DMS114 treated with DMSO at 0.1 percent for 48 hours (cell line): ENCODE results near the gene CMC4.

Source experiments
- DNase-seq: peaks from one replicate; lab custom pipeline; 2025; ENCODE audit not compliant: unreplicated experiment; lab: John Stamatoyannopoulos, UW

Gene CMC4, protein sequence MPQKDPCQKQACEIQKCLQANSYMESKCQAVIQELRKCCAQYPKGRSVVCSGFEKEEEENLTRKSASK

DNA sequence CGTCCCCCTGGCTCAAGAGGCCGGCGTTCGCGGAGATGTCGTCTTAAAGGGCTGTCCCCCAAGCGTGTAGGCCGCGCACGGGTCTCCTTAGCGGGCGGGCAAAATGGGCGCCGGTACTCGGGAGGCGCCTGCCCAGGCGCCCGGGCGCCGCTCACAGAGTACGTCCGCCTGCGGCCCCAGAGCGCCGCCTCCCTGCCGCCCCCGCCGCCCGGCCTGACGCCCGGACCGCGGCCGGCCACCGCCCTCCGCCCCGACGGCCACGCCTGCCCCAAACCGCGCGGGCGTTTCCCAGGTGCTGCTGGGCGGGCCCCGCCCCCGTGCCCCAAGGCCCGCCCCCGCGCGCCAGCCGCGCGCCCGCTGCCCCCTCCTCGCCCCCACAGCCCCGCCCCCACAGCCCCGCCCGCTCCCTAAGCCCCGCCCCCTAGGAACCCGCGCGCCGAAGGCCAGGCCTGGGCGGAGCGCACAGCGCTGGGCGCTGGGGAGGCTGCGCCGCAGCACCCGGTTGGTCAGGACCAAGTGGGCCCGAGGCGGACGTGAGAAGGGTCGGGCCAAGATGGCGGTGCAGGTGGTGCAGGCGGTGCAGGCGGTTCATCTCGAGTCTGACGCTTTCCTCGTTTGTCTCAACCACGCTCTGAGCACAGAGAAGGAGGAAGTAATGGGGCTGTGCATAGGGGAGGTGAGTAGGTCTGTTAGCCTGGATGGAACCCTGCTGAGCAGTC, at the start of gene CMC4, which contains the start of the genes BRCC3 and MTCP1:
Gene CMC4 (minus strand): TSS at position 162 of the 719 bp plus-strand sequence. CDS start 7,113 bp downstream, outside the sequence.
Gene BRCC3 (plus strand): TSS at position 534 of the 719 bp plus-strand sequence. CDS start 20 bp downstream, at position 554.
Gene MTCP1 (minus strand): TSS at position 162 of the 719 bp plus-strand sequence. CDS start 5,126 bp downstream, outside the sequence.
- peak; percentile 38 for DNase-seq

DNA sequence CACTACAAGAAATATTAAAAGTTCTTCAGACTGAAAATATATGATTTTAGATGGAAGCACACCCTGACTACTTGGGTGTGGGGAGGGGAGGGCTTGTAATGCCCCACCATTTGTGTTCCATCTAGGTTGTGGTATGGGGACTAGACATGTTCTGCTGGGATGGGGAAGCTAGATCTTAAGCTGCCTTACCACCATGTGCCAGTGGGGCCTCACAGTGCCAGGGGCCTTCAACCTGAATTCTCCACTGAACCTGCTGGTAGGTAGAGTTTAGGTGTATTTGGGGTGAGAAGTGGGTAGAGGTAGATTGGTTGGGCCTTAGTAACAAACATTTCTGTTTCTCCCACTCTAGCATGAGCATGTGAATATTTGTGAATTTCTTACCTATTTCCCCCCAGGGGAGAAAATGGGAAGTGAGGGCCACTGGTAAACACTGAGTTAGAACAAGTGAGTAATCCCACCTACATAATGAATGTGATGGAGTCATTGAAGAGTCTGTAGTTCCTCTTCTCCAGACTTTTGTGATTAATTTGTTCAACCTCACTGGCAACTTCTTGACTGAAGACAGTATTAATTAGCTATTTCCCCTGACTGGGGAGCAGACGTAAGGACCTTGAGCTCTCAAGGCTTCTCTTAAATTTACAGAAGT, 44.4 kb upstream of the CMC4 start:
- no peak for DNase-seq

DNA sequence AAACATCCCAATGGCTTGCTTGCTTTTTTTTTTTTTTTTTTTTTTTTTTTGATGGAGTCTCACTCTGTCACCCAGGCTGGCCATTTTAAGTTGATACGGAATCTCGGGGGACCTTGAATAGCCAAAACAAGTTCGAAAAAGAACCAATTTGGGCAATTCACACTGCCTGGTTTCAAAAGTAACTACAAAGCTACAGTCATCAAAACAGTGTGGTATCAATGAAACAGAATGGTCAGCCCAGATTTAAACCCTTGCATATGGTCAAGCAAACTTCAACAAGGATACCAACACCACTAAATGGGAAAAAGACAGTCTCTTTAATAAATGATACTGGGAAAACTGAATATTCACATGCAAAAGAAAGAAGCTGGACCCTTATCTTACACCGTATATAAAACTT, 42.2 kb upstream of the CMC4 start:
- DNase-seq = no peak

DNA sequence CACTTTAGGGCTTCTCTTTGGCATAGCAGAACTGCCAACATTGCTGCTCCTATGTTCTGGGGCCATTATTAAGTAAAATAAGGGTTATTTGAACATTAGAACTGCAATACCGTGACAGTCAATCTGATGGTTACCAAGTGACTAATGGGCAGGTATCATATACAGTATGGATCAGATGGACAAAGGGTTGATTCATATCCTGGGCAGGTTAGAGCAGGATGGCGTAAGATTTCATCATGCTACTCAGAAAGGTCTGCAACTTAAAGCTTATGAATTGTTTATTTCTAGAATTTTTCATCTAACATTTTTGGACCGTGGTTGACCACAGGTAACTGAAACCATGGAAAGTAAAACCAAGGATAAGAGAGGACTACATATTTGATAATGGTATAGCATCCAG, 41.2 kb upstream of the CMC4 start:
- DNase-seq = no peak

DNA sequence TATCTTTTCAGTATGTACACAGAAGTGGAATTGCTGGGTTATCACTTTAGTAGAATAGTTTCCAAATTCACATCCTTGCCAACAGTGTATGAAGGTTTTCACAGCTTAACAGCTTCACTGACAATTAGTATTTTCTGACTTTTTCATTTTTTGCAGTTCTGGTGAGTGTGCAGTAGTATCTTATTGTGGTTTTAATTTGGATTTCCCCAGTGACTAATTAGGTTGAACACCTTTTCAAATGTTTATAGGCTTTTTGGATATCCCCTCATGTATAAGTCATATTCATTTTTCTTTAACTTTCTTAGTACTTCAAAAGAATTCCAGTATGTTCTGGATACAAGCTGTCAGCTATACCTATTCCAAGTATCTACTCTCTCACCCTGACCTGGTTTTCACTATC, 37.5 kb upstream of the CMC4 start:
- no peak for DNase-seq

DNA sequence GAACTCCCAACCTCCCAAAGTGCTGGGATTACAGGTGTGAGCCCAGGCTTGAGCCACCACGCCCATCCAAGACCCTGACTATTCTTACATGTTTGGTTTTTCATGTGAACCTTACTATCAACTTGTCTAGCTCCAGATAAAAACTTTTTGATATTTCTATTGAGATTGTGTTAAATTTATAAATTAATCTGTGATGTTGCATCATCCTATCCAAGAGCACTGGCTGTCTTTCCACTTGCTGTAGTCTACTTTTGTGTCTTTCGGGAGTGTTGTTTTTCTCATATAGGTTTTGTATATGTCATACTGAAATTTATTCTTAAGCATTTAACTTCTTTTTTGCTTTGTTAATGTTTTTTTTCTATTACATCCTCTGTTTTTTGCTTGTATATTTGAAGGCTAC, 35.0 kb upstream of the CMC4 start:
- no peak for DNase-seq

DNA sequence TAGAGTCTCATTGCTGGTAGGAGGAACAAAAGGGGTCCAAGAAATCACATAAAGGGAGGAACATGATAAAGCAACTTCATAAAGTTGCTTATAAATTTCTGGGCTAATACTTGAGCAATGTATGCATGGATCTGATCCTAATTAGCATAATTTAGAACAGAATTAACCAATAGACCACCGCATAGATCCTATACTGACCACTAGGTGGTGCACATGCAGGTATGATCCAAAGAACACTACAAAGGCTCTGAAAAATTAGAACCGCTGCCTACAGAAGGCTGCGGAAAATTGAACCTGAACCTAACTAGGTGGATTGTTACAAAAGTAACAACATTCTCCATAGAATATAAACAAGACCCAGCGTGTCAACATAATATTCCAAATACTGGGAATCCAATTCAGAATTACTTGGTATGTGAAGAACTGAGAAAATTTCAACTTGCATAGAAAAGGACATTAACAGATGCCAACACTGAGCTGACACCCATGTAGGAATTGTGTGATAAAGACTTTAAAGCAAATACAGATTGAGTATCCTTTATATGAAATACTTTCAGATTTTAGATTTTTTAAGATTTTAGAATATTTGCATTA, 23.6 kb upstream of the CMC4 start:
- no peak for DNase-seq

DNA sequence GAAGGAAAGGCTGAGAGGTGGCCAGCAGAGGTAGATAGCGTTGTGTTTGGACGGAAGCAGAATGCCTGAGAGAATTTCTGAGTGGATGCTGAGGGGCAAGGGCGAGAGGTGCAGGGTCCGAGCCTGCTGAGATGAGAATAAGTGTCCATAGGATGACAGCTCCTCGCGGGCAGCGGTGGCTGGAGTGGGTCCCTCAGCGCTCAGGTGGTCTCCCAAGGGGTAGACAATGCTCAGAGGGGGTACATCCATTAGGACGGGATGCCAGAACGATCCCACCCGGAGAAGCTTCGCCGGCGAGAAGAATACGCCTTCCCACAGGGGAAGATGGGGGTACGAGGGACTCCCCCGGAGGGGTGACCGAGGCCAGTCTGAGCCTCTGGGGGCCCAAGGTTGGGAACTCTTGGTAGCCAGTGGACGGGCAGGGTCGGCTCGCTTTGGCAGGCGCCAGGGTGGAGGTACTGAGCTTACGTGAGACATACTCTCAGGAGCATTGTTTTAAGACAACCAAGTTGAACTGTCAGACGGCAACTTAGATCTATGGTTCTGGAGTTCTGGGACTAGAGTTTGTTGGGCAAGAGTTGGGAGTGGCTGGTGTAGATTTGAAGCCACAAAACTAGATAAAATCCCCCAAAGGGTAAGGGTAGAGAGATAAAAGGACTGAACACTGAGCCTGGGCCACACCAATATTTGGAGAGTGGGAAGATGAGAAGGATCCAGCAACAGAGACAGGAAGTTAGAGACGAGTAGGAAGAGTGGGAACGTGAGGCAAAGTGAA, 16.2 kb upstream of the CMC4 start:
- DNase-seq = no peak

DNA sequence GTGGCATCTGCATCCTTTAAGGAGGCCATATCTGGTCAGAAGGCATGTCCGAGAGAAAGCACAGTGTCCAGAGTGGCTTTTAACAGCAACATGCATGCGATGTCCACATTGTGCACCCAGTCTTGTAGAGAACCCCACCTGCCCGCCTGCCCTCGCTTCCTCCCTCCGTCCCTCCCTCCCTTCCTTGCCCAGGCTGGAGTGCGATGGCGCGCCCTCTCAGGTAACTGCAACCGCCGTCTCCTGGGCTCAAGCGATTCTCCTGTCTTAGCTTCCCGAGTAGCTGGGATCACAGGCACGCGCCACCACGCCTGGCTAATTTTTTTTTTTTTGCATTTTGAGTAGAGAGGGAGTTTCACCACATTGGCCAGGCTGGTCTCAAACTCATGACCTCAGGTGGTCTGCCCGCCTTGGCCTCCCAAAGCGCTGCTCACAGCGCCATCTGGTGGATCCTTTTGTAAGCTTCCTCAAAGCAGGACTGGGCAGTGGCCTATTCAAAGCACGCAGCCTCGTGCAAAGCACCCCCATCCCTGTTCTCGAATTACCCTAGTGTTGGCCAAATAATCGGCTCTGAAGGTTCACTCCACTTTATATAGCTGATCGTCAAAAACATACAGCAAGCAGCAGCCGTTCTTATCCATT, 15.4 kb upstream of the CMC4 start:
- DNase-seq = no peak

DNA sequence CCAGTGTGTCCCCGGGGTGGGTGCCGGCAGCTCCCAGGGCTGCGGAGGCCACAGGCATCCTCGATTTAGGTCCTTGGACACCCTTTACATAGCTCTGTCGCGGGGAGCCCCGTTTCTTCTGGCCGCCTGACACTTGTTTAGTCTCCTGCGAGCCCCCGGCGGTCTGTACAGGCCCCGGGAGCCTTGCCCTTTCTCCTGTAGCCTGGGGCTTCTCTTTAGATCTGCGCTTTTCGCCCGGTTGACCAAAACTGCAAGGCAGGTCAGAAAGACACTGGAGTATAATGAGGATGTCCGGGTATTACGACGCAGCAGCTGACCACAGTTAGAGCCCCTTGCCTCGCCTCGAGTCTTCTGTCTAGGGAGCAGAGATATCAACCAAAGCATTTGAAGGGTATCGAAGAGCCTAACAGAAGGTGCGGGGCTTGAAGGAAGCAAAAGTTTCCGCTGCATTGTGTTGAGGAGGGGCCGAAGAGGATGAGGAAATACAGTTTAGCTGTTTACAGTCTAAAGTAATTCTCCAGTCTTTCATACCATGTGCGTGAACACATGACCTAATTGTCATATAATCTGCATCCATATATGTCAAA, 851 bp upstream of the CMC4 start:
- DNase-seq = no peak

DNA sequence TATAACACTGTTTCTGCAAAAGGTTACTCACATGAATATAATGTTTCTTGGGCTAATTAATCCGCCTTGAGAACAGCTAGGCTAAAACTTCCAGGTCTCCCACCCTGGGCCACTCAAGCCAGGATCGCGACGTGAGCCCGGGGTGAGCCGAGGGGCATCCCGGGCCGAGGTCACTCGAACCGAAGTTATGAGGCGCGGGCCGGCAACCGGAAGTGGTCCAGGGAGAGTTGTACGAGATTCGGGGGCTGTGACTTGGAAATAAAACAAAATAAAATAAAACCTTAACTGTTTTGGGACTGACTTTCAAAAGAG, 317 bp downstream of the CMC4 start:
- no peak for DNase-seq

DNA sequence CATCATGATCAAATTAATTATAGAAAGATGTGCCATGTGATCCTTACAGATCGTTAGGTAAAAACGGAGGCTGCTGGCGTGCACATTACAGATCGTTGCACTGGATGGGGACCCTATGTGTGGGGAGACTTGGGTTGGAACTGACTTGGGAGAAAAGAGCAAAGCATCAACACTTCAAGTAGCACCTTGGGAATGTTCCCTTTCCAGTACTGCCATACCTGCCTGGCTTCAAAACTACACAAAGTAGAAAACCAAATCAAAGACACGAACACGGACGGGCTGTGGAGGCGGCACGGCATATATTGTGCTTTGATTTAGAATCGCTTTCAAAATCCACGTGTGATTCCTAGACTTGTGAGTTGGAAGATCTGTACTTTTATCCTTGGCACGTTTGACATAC, 898 bp downstream of the CMC4 start:
- DNase-seq = no peak

DNA sequence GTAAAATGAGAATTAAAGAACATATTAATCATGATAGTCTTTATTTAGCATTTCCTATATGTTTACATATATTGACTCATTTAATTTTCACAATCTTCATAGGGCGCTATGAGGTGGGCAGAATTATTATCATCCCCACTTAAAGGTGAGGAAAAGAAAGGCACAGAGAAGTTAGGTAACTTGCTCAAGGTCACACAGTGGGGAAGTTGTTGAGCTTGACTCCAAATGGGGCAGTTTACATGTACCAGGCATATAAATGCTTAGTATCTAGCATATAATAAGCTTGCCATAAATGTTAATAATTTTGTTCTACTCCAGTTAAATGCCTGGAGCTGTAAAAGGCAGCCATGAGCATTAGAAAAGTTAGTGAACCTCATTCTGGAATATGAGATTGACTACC, 1.5 kb downstream of the CMC4 start:
- no peak for DNase-seq

DNA sequence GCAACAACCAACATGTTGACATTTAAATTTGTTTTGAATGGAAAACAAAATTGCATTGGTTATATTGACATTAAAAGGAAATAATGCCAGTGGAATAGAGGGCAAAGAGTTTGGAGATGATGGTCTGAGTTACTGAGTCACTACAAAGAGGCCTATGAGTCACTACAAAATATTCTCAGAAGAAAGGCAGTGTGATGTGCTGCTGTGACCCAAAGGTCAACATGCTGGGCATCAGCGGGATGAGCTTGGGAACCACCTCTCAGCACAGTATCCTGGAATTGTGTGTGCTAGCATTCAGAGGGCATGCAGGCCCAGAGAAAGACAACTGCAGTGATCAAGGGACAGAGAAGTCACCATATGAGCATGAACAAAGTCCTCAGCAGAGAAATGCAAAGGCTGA, 2.8 kb downstream of the CMC4 start:
- DNase-seq = no peak

DNA sequence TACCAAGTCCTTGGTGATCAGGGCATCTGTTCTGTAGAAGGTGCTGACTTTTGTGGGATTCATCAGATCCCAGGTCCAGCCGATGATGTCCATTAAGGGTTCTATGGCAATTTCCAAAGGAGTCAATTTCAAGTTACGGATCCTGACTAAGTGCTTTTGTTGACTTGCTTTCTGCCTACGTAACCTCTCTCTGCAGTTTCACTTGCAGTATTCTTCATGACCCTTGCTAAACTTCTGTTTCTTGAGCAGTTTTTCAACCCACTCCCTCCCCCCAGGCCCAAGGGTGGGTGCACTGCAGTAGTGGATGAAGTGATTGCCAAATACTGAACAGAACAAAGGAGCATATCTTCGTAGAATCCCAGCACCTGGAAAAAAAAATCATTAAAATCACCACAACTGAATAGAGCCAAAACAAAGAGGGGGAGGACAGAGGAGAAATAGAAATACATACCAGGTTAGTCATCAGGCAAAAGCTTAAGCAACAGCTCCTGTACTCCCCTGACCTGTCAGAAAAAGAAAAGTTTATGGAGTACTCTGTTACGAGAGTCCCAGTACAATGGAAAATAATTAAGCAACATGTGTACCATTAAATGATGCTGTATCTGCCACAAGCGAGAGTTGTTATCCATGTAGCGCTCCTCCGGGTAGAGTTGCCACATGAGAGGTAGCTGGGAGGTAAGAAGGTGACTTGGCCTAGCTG, 5.8 kb downstream of the CMC4 start:
- no peak for DNase-seq

DNA sequence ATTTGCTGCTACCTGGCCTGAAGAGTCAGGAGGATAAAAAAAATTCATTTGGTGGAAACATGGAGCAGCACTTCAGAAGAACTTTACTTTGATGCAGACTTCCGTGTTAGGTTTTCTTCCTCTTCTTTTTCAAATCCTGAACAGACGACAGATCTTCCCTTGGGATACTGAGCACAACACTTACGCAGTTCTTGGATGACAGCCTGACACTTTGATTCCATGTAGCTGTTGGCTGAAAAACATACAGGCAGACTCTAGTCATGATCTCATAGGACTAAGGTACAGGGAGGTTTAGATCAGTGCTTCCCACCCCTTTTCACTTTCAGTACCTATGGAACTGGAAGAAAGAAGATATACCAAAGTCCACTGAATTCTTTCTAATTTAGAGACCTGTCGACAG, 9.2 kb downstream of the CMC4 start:
- DNase-seq = no peak

DNA sequence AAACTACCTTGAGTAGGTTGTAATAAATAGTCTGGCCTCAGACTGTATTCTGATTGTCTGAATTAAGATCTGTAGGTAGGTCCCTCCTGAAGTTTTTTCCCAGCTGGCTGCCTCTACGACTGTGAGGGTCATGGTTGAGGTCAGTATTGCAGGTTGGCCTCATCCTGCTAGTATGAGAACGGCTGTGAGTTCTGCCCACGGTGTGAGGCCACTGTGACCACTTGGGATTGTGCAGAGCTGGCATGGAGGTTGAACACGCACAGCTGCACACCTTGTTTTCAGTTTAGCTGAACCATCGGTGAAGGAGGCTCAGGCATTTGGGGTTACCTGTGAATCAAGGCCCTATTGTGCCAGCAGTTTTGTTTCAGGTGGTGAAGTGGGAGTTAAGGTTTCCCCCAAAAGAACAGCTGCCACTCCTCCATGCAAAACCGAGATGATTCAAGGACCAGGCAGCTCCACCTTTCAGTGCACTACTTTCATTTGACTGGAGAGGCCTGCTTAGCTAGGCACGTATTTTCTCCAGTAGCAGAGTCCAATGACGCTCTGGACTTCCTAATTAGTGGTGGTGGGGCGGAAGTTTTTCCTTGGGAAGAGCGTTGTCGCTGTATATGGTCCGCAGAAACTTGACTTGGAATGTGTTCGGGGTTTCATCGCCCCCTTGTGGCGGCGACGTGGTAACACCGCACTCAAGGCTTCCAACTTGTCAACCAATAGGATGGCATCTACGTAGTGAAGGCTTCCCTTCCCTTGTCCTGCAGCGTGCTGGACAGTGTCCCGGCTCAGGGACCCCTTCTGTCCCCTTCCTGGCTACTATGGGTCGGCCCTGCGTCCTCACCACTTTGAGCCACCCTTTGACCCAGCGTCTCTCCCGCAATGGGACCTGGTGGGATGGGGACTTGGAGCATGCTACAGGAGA, 13.8 kb downstream of the CMC4 start:
- DNase-seq = peak; percentile 46

DNA sequence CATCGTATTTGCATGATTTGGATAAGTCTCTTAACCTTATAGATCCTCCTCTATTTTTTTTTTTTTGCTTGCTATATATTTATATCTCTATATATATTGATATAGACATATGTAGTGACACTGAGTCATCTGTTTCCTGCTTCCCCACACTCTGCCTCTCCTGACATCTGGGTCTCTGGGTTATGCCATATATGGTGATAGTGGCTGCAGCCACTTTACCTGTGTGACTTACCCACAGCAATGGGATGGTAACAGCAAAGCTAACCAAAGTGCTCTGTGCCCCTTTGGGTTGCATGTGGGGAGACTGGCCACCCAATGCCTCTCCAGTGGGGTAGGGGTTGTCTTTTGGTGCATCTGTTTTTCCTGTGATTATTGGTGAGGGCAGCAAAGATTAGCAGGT, 14.5 kb downstream of the CMC4 start:
- no peak for DNase-seq

DNA sequence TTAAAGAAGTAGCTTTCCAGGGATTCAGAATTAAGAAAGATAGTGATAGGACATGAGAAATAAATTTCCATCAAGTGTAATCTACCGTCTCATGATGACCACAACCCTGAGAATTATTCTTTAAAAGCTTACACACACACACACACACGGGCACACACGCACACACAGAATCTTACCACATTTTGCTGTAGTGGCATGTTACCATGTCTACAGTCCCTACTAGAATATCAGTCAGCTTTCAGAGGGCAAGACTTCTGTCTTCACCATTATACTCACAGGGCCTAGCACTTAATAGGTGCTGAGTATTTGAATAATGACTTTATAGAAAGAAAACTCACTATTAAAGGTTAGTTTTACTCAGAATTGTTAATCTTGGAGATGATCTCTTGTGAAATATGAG, 15.4 kb downstream of the CMC4 start:
- DNase-seq = no peak
